GM10266 (cell line): ENCODE results near the gene LVRN.

Experiments
- DNase-seq: peaks from one replicate; pipeline ENCODE4 v3.0.0; 2012; ENCODE audit errors: extremely low spot score
- TF ChIP-seq, protein P1 (sequence below): IDR thresholded peaks from 2 replicates; pipeline ENCODE4 v1.5.1; 2012; ENCODE audit warnings: mild to moderate bottlenecking, low read depth; ENCODE audit not compliant: control insufficient read depth, insufficient read depth; ENCODE audit errors: missing control alignments

The LVRN gene

DNA sequence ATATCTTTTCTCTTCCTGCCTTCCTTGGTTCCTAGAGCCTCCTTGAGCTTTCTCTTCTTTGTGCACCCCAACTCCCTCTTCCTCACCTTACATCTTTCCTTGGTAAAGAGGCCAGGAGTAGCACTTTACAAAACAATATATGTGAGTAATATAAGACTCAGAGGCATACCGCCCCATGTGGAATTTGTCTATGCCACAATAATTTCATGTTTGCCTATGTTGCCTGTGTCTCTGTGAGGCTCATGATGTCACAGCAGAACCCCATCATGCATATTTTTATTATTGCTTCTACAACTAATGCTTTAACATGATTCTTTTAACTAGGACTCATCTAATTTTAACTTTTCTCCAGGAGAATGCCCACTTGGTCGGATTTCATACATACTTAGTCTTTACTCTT is 15.0 kb upstream of the LVRN start:
- no peak for DNase-seq
- TF ChIP-seq, protein P1, sequence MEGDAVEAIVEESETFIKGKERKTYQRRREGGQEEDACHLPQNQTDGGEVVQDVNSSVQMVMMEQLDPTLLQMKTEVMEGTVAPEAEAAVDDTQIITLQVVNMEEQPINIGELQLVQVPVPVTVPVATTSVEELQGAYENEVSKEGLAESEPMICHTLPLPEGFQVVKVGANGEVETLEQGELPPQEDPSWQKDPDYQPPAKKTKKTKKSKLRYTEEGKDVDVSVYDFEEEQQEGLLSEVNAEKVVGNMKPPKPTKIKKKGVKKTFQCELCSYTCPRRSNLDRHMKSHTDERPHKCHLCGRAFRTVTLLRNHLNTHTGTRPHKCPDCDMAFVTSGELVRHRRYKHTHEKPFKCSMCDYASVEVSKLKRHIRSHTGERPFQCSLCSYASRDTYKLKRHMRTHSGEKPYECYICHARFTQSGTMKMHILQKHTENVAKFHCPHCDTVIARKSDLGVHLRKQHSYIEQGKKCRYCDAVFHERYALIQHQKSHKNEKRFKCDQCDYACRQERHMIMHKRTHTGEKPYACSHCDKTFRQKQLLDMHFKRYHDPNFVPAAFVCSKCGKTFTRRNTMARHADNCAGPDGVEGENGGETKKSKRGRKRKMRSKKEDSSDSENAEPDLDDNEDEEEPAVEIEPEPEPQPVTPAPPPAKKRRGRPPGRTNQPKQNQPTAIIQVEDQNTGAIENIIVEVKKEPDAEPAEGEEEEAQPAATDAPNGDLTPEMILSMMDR = no peak

DNA sequence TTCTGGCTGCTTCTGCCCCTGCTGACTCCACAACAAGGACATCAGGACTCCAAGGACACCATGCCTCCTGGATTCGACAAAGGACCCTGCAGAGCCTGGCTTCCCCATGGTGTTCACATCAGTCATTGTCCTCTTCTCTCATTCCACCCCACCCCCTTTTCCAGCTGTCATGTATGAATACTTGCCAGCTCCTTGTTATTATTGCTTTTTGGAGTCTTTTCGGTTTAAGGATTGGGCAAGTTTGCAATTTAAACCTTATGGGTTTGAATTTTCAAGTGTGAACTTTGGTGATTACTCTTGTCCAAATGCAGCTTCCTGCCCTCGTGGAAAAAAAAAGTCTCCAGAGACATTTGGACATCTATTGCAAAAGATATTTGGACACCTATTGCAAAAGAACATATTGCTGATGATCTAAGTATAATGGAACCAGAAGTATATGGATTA is 14.2 kb upstream of the LVRN start:
- DNase-seq = no peak
- TF ChIP-seq, protein P1 = no peak

DNA sequence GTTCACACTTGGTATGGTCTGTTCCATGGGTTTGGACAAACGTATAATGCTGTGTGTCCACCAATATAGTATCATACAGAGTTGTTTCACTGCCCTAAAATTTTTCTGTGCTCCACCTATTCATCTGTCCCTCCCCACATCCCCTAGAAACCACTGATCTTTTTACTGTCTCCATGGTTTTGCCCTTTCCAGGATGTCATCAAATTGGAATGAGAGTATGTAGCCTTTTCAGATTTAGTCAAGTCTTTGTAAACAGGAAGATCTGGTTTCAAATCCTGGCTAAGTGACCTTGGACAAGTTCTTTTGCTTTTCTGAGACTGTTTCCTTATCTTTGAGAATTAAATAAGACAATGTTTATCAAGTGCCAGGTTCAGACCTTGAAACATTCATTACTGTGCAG is 13.2 kb upstream of the LVRN start:
- DNase-seq = no peak
- TF ChIP-seq, protein P1 = no peak

DNA sequence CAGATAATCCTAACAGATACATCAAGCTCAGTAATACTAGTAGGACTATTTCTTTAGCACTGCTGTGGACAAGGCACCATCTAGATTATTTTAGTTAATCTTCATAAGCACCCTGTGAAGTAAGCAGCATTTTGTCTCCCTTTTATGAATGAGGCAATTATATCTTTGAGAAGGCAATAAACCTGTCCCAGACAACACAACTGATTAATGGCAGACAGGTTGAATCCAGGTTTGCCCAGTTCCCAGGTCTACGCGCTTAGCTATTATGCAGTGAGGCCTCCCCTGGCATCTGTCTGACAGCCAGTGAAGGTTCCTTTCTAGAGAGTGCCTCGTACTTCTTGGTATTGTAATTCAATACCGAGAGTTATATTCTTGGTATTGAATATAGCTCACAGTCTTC is 9.7 kb upstream of the LVRN start:
- TF ChIP-seq, protein P1 = no peak
- DNase-seq = no peak

DNA sequence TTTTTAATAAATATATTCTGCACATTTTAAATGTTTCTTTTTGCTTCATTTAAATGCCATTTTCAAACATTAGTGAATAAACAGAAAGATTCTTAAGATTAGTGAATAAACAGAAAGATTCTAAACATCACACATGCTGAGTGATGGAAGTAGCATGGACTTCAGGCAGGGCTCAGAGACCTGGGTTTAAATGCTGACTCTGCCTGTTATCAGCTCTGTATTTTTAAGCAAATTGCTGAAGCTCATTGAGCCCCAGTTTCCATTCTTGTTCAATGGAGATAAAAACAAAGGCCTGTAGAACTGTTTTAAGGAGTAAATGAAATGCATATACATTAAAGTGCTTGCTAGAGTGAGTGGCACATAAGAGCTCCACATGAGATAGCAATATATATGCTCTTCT is 8.1 kb upstream of the LVRN start:
- TF ChIP-seq, protein P1 = no peak

DNA sequence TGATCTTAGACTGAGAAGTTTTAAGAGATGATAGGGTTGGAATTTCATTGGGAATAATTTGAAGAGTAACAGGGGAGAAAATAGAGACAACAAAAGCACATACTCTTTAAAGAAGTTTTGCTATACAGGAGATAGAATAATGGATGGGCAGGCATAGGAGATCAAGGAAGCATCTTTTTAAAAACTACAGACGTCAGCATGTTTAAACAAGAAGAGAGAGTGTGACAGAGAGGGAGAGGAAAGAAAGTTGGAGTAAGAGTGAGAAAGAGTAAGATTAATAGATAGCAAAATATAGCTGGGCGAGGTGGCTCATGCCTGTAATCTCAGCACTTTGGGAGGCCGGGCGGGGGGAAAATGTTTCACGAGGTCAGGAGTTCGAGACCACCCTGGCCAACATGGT is 5.3 kb upstream of the LVRN start:
- TF ChIP-seq, protein P1 = no peak
- DNase-seq = no peak

More for the DNA sequence above, 8.1 kb upstream of the LVRN start:
- no peak for DNase-seq

DNA sequence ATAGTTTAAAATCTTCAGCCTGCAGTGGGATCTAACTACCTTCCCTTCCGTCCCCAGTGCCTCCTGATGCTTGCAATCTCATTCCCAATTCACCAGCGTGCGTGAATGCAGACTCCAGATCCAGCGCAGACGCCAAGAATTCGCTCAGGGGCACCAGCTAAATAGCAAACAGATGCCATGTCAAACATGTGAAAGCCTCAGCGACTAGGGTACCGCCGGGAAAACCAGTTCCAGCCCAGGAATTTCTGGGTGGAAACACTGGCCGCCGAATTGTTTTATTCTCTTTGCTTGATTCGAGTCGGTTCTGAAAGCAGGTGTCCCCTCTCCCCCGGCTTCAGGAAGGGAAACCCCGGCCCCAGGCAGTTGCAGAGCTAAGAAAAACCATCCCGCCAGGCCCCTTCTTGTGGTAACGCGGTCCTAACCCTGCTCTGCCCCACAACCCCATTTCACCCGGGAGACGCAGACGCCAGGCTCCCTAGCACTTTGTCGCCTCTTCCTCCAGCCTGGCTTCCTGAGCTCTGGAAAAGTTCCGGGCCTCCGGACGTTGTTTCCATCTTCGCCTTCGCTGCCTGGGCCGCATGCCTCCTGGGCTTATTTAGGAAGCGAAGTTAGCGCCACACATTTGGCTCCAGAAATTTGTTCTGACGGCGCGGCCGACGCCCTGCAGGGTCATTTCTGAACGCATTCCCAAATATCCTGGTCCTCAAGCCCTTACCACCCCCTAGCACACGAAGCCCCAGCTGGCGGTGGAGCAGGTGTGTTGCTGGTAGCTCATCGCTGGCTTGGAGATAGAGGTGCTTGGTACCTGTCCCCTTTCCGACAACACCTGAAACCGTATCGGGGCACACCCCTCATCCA is 665 bp upstream of the LVRN start:
- TF ChIP-seq, protein P1 = no peak
- DNase-seq = no peak
